Suprapubic skin (tissue), 4 donors: Measurements from ENCODE around the gene FADS6. TPM values are rescaled to one million over a fixed set of nuclear protein-coding genes. Genes with fewer than 3 reads are reported as not detected.
A peak's percentile ranks its signal among the peaks of the same experiment; 100 is the strongest.

Source experiments
- DNase-seq, 2 donors: peaks; one replicate each; pipeline ENCODE4 v3.0.0-alpha.2; 2019; ENCODE audit warnings: low spot score in 2 of 2
- H3K27ac ChIP-seq: fragments of 200-600 bp; sonication (generic); one replicate; pipeline ENCODE4 v1.5.1; 2019
- H3K27me3 ChIP-seq: fragments of 200-600 bp; sonication (generic); one replicate; pipeline ENCODE4 v1.5.1; 2019
- H3K36me3 ChIP-seq: fragments of 200-600 bp; sonication (generic); one replicate; pipeline ENCODE4 v1.5.1; 2019
- H3K4me1 ChIP-seq: fragments of 200-600 bp; sonication (generic); one replicate; pipeline ENCODE4 v1.5.1; 2019
- H3K4me3 ChIP-seq: fragments of 200-600 bp; sonication (generic); one replicate; pipeline ENCODE4 v1.5.1; 2019; ENCODE audit warnings: mild to moderate bottlenecking
- H3K9me3 ChIP-seq: fragments of 200-600 bp; sonication (generic); one replicate; pipeline ENCODE4 v1.5.1; 2019
- EP300 ChIP-seq: sonication (generic); formaldehyde crosslinking; IDR thresholded peaks from one replicate; pipeline ENCODE4 v1.6.1; 2017; ENCODE audit warnings: antibody characterized with exemption
- POLR2A ChIP-seq, 2 donors: fragments of 450-650 bp; IDR thresholded peaks; one replicate each; pipeline ENCODE4 v1.6.1; 2017; ENCODE audit warnings: antibody characterized with exemption in 2 of 2, mild to moderate bottlenecking in 2 of 2, moderate library complexity in 2 of 2
- POLR2AphosphoS5 ChIP-seq, 3 donors: sonication (generic); formaldehyde crosslinking; IDR thresholded peaks; one replicate each; pipeline ENCODE4 v1.6.1; 2017; ENCODE audit warnings: antibody characterized with exemption in 3 of 3
- WGBS: methylation state at CpG from one replicate; pipeline ENCODE4 v1.1.5; 2018; 5-methylcytosine and 5-hydroxymethylcytosine counted together
- total RNA-seq, 4 donors: library from RNA; depleted of rRNA; stranded (reverse); fragments of >200 nt; gene quantifications; one replicate each; pipeline ENCODE4 v1.1.0, GENCODE V29; 2016
- TF ChIP-seq, protein P1 (sequence below), 2 donors: fragments of 200-600 bp in 1 of 2; fragments of 450-650 bp in 1 of 2; sonication (generic) in 1 of 2; IDR thresholded peaks; one replicate each; pipeline ENCODE4 v1.5.1; 2016 to 2019; ENCODE audit warnings: antibody characterized with exemption in 2 of 2, mild to moderate bottlenecking in 1 of 2, moderate library complexity in 1 of 2

Gene FADS6
- total RNA-seq, 4 donors from 2014 or later: 4.9 to 11.6 (median 8.1) TPM

DNA sequence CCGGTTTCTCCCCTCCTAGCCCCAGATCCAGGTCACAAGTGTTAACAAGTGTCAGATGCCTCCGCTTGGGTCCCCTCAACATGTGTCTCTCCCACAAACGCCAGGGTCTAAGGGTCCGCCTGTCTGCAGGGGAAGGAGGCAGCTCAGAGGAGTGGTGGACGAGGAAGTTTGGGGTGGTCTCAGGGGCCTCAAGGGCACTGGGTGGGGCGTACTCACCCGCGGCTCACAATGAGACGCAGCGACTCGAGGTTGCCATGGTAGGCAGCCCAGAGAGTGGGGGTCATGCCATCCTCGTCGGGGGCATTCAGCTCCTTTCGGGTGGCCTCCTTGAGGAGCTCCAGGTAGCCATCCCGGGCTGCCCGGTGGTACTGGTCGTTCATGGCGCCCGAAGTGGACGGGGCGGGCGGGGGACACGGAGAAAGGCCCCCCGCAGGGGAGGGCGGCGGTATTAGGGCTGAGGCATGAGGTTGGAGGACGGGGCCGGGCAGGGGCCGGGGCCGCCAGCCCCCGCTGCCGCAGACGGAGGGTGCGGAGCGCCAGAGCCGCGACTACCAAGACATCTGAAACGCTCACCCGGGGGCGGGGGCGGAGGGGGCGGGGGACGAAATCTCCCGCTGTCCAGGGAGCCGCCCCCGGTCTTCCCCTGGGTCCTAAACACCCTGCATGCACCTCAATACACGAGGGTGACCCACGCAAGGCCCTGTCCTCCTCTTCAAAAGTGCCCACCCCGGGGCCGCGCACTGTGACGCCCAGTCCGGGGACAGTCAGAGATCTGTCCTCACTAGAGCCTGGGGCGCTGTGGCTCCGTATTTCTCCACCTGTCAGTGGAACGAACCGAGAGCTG, 29.5 kb upstream of the FADS6 start, which contains the start of gene USH1G:
TSS of gene USH1G (minus strand) at position 562 of the 844 bp plus-strand sequence. CDS start at position 380, 182 bp downstream.
- Histone ChIP-seq H3K27ac (no peak within 1 kb of the TSS), H3K4me3 (peak within 1 kb of the TSS; percentile 50), H3K36me3 (no peaks in the 10 kb centered on the region), H3K4me1 (peaks cover 44% of the 10 kb centered on the region), H3K27me3 (peaks cover 68% of the 10 kb centered on the region), H3K9me3 (no peaks in the 10 kb centered on the region)
- TF ChIP-seq EP300: no peak
- TF ChIP-seq POLR2A (IDR thresholded peaks at IDR 0.05): no peak
- TF ChIP-seq, protein P1, sequence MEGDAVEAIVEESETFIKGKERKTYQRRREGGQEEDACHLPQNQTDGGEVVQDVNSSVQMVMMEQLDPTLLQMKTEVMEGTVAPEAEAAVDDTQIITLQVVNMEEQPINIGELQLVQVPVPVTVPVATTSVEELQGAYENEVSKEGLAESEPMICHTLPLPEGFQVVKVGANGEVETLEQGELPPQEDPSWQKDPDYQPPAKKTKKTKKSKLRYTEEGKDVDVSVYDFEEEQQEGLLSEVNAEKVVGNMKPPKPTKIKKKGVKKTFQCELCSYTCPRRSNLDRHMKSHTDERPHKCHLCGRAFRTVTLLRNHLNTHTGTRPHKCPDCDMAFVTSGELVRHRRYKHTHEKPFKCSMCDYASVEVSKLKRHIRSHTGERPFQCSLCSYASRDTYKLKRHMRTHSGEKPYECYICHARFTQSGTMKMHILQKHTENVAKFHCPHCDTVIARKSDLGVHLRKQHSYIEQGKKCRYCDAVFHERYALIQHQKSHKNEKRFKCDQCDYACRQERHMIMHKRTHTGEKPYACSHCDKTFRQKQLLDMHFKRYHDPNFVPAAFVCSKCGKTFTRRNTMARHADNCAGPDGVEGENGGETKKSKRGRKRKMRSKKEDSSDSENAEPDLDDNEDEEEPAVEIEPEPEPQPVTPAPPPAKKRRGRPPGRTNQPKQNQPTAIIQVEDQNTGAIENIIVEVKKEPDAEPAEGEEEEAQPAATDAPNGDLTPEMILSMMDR (IDR thresholded peaks at IDR 0.05): no peak
- TF ChIP-seq POLR2AphosphoS5 (IDR thresholded peaks at IDR 0.05): no peak
- no peak for DNase-seq
- WGBS: 36% methylated on average over 4 of the region's 57 CpGs

DNA sequence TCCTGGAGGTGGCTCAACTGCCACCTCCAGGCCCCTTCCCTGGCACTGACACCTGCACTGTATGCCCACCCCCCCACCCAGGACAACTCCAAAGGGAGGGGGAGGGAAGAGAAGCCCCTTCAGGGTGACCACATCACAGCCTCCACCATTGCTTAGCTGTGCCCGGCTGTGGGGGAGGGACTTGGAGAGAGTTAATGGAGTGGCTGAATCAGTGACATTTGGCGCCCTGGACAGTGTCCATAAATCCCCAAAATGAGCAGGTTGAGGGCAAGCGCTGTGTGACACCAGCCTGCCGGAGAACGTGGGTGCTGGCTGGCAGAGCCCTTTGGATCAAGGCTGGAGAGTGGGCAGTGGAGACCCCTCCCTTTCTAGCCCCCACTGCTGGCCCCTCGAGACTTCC, 28.7 kb upstream of the FADS6 start:
- Histone ChIP-seq H3K36me3 (no peaks in the 10 kb centered on the region), H3K4me1 (peaks cover 44% of the 10 kb centered on the region), H3K4me3 (no peak overlapping the region), H3K27ac (no peak overlapping the region), H3K27me3 (peaks cover 65% of the 10 kb centered on the region), H3K9me3 (no peaks in the 10 kb centered on the region)
- 49% methylated on average over 6 of the region's 6 CpGs for WGBS
- TF ChIP-seq EP300: no peak
- TF ChIP-seq, protein P1 (IDR thresholded peaks at IDR 0.05): no peak
- no peak for DNase-seq

DNA sequence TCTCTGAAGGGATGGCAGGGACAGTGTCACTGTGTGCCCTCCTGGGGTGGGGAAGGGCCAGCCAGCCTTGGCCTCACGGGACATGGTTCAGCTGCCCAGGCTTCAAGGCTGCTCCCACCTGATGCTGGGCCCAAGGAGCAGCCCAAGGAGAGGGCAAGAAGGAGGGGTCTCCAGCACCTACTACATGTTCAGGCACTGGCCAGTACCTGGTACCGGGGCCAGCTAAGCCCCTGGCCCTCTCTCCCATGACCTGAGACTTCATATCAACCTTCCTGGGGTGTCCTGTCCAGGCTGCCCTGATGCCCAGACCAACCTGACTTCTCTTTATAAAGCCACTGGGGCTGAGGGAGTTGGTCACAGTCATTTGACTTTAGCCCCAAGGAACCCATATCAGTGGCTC, 28.3 kb upstream of the FADS6 start:
- no peak overlapping the region for H3K4me3 ChIP-seq
- 100% methylated on average over 1 of the region's 2 CpGs for WGBS

DNA sequence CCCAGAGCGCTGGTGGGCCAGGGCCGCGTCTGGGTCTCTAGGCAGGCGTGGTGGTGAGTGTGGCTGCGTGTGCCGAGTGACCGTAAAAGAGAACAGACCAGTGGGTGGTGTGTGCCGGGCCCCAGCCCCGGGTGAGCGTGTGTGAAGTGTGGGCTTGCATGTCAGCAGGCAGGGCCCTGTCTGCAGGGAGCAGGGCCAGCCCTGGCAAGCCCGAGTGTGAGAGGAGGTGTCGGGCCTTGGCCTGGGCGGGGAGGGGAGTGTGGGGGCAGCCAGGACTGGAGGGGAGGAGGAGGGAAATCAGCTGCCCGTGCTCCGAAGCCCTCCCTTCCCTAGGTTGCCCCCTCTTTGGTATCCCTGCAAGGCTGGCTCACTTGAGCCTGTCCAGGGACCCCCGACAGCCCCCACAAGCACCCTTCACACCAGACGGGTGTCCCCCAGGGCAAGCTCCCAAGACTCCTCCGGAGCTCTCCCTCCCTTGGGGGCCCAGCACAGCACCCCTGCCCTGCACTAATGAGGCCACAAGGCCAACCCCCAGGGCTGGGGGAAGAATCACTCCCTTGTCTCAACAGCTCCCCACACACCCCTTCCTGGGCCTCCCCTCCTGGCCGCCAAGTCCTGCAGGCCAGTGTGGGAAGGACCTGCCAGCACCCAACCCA, 27.7 kb upstream of the FADS6 start:
- Histone ChIP-seq H3K9me3 (no peaks in the 10 kb centered on the region), H3K4me3 (no peak overlapping the region), H3K27me3 (peaks cover 63% of the 10 kb centered on the region), H3K36me3 (no peaks in the 10 kb centered on the region), H3K4me1 (peaks cover 44% of the 10 kb centered on the region), H3K27ac (no peak overlapping the region)
- 21% methylated on average over 14 of the region's 19 CpGs for WGBS
- no peak for TF ChIP-seq POLR2AphosphoS5 (IDR thresholded peaks at IDR 0.05)
- TF ChIP-seq EP300: no peak
- TF ChIP-seq, protein P1 (IDR thresholded peaks at IDR 0.05): no peak
- TF ChIP-seq POLR2A (IDR thresholded peaks at IDR 0.05): no peak
- DNase-seq: no peak

More for the DNA sequence above, 28.3 kb upstream of the FADS6 start:
- no peak for DNase-seq
- TF ChIP-seq POLR2AphosphoS5 (IDR thresholded peaks at IDR 0.05): no peak
- TF ChIP-seq, protein P1 (IDR thresholded peaks at IDR 0.05): no peak
- no peak for TF ChIP-seq EP300
- TF ChIP-seq POLR2A (IDR thresholded peaks at IDR 0.05): no peak
- H3K36me3 ChIP-seq: no peaks in the 10 kb centered on the region
- H3K4me1 ChIP-seq: peaks cover 44% of the 10 kb centered on the region
- H3K9me3 ChIP-seq: no peaks in the 10 kb centered on the region
- H3K27ac ChIP-seq: no peak overlapping the region
- peaks cover 64% of the 10 kb centered on the region for H3K27me3 ChIP-seq

DNA sequence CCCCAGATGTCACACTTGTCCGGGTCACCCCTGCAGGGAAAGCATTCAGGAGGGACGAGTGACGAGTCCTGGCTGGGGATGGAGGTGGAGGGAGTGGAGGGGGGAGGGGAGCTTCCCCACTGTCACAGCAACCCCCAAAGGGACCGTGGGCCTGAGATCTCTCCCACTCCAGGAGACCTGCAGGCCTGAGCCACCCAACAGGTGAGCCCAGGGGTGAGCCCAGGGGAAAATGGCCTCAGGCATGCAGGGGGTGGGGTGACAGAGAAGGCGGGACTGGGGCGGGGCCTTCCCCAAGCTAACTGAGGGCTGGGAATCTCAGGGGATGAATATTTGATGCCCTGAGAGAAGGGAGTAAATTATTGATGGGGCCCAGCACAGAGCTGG, 27.2 kb upstream of the FADS6 start:
- TF ChIP-seq POLR2A (IDR thresholded peaks at IDR 0.05) (no peak), EP300 (no peak), POLR2AphosphoS5 (IDR thresholded peaks at IDR 0.05) (no peak)
- TF ChIP-seq, protein P1 (IDR thresholded peaks at IDR 0.05): no peak
- H3K4me3 ChIP-seq: no peak overlapping the region
- peaks cover 60% of the 10 kb centered on the region for H3K27me3 ChIP-seq
- peaks cover 44% of the 10 kb centered on the region for H3K4me1 ChIP-seq
- H3K27ac ChIP-seq: no peak overlapping the region
- H3K36me3 ChIP-seq: no peaks in the 10 kb centered on the region
- WGBS: 38% methylated on average over 5 of the region's 6 CpGs
- H3K9me3 ChIP-seq: no peaks in the 10 kb centered on the region
- no peak for DNase-seq
